Spleen (tissue), 7 donors: ENCODE results near the gene RBMX.

Source experiments
- POLR2A ChIP-seq, 3 donors: fragments of 450-650 bp; IDR thresholded peaks; one replicate each; pipeline ENCODE4 v1.5.1; 2017; ENCODE audit warnings: antibody characterized with exemption in 3 of 3, mild to moderate bottlenecking in 1 of 3
- POLR2AphosphoS5 ChIP-seq, 3 donors: sonication (generic); formaldehyde crosslinking; IDR thresholded peaks; one replicate each; pipeline ENCODE4 v1.5.1; 2017; ENCODE audit warnings: antibody characterized with exemption in 3 of 3
- TF ChIP-seq, protein P1 (sequence below), 11 experiments: fragments of 200-600 bp in 7 of 11; fragments of 450-650 bp in 4 of 11; sonication (generic) in 4 of 11; IDR thresholded peaks in 8 of 11; conservative IDR thresholded peaks in 3 of 11; 1 replicate in 7 of 11; 2 replicates in 4 of 11; pipeline versions ENCODE4 v1.4.0 to v1.8.0; 2016 to 2021; ENCODE audit warnings: antibody characterized with exemption in 11 of 11, inconsistent platforms in 4 of 11, mild to moderate bottlenecking in 1 of 11
- donor health status: DM: no; HTN: no; CAD: no; lungs with moderate emphysema.
- donor health status: DM: no; HTN: no; CAD: no.
- donor health status: DM: no; HTN: no; CAD: no.

GRCh38 chrX:136880003-136880451, 498 bp downstream of the RBMX start:
- TF ChIP-seq POLR2A (IDR thresholded peaks at IDR 0.05) (no peak), POLR2AphosphoS5 (IDR thresholded peaks at IDR 0.05) (no peak)
- TF ChIP-seq, protein P1, sequence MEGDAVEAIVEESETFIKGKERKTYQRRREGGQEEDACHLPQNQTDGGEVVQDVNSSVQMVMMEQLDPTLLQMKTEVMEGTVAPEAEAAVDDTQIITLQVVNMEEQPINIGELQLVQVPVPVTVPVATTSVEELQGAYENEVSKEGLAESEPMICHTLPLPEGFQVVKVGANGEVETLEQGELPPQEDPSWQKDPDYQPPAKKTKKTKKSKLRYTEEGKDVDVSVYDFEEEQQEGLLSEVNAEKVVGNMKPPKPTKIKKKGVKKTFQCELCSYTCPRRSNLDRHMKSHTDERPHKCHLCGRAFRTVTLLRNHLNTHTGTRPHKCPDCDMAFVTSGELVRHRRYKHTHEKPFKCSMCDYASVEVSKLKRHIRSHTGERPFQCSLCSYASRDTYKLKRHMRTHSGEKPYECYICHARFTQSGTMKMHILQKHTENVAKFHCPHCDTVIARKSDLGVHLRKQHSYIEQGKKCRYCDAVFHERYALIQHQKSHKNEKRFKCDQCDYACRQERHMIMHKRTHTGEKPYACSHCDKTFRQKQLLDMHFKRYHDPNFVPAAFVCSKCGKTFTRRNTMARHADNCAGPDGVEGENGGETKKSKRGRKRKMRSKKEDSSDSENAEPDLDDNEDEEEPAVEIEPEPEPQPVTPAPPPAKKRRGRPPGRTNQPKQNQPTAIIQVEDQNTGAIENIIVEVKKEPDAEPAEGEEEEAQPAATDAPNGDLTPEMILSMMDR (IDR thresholded peaks at IDR 0.05 in 8 of 11, conservative IDR thresholded peaks at IDR 0.05 in 3 of 11), result no peak
